Activated CD4-positive, CD25-positive, alpha-beta regulatory T cell (primary cell): ENCODE measurements around the gene DDB1.

Experiments
- DNase-seq, 4 experiments: peaks; one replicate each; lab custom pipeline; 2025; lab: John Stamatoyannopoulos, UW

The DDB1 gene

DNA sequence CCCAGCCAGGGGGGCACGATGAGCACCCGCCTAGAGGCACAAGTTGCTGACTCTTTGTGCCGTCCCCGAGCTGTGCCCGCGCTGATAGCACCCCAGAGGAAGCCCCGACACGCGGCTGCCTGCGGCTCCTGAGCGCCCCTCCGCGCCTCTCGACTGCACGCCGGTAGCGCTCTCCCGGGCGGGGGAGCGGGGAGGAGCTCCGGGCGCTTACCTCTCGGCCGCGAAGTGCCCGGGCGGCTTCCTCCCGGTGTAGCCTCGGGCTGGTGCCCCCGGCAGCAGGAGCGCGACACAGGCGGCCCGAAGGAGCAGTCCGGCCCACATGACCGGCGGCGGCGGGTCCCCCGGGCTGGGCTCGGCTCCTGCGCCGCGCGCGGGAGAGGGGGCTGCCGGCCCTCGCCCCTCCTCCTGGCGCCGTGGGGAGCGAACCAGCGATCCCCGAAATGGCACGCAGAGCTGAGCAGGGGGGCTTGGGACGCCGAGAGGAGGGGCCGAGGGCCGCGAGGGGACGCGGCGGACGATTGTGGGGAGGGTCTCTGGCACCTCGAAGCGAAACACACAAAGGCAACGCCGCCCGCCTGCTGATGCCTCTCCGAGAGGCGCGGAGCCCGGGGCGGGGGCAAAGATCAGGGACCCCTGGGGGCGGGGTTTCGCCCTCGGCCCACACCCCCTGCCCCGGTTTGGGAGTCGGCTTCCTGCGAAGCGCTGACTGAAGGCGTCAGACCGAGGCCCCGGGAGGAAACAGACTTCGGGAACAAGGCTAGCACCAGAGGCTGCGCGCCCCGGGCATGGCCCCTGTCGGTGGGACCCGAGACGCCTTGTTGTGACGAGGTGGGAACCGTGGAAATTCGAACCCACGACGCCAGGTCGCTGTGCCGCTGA, 37.9 kb downstream of the DDB1 start, which contains the start of gene VWCE:
Gene VWCE, minus strand, starts transcription at position 600 of the 879 bp plus-strand sequence. Its CDS starts 279 bp downstream, at position 321.
- peak; percentile 35 to 47 (median 39) for DNase-seq

DNA sequence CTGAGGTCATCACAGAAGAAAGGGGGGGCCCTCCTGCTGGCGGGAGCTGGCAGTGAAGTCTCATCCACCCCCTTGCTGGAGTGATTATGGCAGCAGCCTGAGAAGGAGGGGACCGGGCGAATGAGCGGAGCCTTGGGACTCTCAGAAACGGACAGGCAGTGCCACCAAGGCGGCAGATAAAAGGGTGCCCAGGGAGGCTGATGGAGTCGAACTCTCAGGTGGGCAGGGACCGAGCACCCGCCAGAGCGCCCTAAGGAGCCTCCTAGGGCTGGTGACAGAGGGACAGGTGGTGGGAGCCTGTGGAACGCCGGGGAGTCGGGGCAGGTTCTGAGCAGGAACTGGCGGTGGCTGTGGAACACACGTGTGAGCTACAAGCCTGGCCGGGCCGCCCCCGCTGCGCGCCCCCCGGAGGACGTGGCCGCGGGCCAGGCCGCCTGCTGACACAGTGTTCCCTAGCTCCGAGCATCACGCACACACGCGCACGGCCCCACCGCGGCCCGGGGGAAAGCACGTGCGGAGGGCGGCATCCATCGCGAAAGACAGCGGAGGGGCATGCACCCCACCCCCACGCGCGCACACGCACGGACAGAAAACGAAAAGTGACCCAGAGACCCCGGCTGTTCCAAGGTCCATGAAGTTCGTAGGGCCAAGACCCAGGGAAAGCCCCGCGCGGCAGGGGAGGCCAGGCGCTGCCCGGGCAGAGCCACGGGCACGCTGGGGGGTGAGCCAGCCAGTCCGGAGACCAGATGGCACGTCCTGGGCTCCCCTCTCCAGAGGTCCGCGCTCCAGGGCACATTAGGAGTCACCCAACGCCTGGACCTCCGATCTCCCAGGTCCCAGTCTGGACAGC, 38.8 kb downstream of the DDB1 start:
- peak in 2 of 4 experiments; percentile 18 to 41 for DNase-seq

DNA sequence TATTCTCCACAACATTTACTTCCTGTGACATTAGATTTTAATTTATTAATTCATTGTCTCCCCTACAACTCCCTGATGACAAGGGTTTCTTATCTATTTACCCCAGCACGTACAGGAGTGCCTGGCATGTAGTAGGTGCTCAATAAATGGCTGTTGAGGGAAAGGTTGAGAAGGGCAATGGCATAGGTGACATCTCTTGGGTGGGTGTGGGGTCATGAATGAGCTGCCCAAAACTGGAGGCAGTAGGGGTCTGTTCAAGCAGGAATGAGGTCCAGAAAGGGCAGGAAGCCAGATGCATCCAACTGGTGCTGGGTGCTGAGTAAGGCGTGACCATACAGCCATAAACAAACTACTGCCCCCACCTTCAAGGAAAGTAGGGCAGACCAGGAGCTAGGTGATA, 40.5 kb downstream of the DDB1 start:
- no peak for DNase-seq

DNA sequence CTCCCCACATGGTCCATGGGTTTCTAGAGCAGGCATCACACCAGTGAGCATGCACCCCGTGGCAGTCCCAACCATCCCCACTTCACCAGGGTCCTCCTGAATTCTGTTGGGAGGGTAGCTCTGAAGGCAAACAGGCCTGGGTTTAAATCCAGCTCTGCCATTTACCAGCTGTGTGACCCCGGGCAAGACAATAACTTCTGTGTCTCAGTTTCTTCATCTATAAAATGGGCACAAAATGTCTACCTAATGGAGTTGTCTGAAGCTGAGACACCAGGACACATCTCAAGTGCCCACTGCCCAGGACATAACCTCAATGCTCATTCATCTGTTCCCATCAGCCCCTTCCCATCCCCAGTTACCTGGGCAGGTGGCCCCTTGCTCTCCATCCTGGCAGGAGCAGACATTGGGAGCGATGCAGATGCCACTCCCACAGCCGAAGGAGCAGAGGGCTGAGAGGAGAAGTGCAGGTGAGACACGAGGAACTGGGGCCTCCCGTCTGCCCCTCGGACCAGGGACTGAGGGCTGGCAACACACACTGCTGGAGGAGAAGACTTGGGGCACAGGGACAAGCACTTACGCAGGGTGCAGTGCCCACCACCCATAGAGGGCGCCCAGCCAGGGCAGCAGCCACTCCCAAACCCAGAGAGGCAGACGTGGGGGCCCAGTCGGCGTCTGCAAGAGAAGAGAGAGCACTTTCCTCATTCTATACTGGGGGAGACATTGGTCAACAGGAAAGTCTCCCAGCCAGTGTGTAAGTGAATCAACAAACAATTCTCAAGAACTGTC, 41.8 kb downstream of the DDB1 start:
- no peak for DNase-seq

DNA sequence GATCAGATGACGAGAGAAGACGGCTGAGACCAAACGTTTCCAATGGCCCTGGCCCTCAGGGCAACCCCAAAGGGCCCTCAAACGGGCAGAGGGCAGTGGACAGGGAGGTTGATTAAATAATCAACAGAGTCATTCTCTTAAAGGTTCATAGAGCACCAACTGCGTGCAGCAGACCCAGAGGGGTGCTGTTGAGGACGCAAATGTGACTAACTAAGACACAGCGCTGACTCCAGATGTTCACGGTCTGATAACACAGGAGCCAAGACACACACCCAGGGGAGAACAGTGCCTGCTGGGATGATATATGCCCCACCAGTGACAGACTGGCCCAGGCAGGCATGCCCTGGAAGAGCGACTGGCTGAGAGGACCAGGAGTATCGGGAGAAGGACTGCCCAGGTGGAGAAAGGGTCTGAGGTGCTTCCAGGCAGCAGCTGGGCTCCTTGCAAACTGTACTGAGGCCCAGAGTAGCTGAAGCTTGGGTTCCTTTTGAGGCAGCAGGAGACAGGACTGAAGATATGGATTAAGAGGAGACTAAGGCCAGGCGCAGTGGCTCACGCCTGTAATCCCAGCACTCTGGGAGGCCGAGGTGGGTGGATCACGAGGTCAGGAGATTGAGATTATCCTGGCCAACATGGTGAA, 45.4 kb downstream of the DDB1 start:
- no peak for DNase-seq

DNA sequence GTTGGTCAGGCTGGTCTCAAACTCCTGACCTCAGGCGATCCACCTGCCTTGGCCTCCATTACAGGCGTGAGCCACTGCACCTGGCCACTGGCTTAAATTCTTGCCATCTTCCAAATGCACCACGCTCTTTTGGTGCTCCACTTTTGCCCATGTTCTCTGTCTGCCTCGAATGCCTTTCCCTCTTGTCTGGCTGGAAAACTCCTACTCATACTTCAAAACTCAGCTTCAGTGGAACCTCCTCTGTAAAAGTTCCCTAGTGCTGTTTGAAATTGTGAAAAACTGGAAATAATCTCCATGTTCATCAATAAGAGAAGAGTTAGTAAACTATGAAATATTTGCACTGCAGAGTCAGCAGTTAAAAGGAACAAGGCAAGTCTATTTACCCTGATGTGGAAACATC, 49.3 kb downstream of the DDB1 start:
- DNase-seq = no peak

DNA sequence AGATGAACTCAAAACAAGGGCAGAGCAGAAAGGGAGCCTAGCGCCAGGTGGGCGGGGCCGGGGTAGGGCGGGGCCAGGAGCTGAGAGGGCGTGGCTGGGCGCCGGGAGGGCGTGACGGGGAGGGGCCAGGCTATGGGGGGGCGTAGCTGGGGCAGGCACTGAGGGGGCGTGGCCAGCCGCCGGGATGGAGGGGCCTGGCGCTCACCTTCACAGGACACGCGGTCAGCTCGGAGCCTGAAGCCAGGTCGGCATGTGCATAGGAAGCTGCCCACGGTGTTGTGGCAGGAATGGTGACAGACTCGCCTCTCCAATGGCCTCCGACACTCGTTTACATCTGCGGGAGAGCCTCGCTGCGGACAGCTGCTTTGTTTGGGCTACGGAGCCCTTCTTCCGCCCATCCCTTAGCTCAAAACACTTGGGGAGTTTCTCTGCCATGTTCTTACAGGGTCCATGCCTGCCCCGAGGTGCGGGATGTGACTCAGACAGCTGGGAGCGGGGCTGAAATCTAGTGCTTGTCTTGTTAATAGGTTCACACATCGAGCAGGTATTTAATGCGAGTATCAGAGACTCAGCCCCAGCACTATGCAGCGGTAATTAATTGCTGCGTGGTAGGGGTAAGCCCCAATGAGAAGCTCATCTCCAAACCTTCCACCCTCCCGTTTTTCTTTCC, 51.2 kb downstream of the DDB1 start:
- no peak for DNase-seq

DNA sequence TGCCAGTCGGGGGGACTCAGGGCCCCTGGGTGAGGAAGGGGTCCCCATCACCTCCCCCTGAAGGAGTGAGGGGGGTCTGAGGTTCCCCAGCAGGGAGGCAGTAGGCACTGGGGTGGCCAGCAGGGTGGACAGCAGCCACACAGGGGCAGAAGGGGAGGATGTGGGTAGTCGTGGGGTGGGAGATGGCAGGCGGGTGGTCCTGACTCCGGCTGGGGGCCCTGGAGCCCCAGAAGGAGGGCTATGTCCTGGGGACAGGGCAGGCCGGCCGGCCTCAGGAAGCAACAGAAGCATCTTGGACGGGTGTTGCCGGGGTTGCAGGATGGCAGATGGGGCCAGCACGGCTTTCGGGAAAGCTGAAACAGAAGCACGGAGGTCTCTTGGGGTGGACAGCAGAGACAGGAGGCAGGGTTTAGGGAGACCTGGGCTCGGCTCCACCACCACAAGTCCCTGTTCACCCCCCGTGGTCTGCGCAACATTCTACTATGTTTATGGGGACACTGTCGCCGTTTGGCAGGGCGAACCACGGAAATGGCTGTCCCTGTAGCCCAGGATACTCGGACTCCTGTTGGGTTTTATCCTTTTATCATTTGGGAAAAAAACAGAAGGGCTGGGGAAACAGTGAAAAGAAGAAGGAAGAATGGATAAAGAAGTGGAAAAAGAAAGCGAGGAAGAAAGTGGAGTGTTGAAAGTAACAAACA, 51.9 kb downstream of the DDB1 start:
- no peak for DNase-seq

DNA sequence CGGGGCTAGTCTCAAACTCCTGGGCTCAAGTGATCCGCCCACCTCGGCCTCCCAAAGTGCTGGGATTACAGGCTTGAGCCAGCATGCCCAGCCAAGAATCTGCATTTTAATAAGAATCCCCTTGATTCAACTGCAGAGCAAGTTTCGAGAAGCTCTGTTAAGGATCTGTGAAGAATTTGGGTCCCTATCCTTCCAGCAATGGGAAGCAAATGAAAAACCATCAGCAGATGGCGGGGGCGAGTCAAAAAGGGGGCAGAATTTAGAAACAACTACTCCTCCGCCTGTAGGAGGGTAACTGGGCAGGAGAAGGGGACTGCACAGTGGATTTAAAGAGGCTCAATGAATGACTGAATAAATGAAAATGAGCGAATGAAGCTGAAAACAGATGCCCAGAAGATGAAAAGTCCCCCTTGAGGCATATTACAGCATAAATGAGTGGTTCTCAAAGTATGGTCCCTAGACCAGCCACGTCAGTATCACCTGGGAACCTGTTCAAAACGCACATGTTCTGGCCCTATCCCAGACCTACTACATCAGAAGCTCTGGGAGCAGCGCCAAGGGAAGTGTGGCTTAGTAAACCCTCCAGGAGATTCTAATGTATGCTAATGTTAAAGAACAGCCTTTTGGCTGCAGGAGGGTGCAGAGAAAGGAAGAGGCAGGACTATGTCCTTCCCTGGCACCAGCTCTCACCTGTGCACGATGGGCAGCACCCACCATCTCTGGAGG, 52.8 kb downstream of the DDB1 start:
- no peak for DNase-seq

DNA sequence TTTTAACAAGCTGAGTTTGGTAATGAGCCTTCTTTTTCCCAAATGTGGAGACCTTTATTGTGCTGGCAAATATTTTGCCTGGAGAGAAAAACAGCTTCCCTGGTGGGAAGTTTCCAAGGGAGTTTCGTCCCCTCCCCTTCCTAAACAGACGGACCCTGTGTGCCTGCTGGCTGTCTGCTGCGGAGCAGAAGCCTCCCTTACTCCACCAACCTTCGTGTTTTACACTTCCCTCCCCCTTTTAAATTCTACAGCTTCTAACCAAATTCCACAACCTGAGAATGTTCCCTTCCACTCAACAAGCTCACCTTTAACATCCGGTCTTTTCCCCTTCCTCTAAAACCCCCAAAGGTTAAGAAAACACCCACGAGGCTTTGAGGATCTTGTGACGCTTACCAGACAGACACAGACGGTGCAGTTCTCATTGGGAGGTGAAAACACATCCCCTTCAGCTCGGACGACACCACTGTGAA, 54.9 kb downstream of the DDB1 start:
- no peak for DNase-seq

DNA sequence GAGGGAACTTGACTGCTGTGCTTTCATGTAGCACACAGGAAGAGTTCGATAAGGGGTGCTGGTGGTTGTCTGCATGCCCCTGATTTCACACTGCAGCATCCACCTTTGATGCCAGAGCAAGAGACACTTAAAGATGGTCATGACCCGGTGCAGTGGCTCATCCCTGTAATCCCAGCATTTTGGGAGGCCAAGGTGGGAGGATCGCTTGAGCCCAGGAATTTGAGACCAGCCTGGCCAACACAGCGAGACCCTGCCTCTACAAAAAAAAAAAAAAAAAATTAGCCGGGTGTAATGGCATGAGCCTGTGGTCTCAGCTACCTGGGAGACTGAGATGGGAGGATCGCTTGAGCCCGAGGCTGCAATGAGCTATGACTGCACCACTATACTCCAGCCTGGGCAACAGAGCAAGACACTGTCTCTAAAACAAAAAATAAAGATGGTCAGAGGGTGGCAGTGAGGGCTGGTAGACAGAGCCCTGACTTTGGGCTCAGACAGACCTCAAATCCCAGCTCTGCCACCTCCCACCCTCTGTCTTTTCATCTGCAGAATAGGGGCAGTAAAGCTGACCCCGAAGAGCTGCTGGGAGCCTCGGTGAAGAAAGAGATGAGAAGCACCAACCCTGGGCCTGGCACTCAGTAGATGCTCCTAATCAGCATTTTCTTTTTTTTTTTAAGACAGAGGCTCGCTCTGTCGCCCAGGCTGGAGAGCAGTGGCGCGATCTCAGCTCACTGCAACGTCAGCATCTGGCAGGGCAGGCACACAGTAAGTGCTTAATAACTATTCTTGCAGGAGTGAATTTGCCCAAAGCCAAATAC, 55.5 kb downstream of the DDB1 start:
- no peak for DNase-seq

DNA sequence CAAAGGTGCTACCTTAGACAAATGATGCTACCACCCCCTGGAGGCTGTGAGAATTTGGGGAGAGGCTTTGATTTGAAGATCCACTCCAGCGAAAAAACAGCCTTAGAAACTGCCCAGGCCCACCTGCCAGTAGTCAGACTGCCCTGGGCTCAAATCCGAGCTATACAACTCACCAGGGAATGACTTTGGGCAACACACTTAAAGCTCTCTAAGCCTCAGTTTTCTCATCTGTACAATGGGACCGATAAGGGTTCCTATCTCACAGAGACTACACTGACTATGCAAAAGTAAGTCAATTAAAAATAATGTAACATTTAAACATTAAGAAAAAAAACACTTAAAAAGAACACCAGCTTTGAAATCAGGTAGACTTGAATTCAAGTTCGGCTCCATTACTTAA, 57.7 kb downstream of the DDB1 start:
- no peak for DNase-seq

DNA sequence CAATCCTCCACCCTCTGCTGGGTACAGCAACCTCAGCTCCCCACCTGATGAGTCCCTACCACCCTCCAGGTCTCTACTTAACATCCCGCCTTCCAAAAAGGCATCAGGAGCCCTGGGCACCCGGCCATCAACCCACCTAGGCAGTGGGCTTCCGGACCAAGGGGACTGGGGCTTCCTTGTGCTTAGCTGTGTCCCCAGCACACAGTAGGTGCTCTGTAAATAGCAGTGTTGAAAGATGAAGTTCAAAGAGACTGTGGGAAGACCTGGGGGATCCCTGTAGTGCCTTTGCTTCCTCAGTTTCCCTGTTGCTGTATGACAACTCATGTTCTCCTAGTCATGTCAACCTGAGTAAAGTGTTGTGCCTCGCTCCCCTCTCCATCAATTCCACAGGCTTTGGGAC, 58.8 kb downstream of the DDB1 start:
- no peak for DNase-seq

DNA sequence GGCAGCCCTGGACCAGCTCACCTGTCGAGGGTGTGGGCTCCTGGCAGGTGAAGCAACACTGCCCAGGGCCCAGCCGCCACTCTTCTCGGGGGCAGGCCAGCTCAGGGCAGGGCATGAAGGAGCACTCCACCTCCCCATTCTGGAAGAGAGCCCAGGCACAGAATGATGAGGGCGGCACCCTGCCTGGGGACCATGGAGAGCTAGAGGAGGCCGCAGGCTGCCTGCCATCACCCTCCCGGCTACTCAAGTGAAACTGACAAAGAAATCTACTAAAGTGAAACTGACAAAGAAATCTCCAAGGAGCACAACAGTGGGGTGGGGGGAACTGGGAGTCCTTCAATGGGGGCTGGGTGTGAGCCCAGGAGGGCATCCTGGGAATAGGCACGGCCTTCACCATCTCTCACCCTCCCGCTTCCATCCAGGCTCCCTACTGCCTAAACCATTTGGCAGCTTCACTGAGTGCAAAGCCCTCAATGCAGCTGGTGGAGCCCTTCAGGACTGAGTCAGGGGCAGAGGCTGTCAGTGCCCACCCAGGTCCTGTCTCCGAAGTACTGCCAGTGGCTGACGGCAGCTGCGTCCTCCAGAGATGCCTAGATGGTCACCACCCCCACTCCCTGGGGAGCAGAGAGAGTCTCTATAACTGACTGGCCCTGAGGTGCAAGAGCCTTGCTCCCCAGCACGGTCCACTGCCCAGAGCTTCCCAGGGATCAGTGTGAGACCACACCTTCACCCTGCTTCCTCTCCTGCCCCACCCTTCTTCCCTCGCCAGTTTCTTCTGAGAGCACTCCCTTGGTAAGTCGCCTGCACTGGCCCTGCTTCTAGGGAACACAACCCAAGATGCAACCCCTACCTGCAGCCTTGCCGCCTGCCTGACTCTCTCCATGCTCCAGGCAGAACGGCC, 59.5 kb downstream of the DDB1 start:
- DNase-seq = no peak

DNA sequence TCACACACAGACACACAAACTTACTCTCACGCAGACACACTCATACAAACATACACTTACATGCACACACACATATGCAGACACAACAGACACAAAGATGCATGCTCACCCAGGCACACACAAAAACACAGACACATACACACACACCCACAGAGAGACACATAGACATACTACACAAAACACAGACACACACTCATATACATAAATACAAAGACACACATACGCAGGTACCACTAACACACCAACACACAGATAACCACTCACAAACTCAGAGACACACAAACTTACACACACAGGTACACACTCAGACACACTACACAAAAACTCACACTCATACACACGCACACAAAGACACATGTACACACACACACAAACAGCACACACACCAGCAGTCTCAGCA, 60.2 kb downstream of the DDB1 start:
- no peak for DNase-seq

DNA sequence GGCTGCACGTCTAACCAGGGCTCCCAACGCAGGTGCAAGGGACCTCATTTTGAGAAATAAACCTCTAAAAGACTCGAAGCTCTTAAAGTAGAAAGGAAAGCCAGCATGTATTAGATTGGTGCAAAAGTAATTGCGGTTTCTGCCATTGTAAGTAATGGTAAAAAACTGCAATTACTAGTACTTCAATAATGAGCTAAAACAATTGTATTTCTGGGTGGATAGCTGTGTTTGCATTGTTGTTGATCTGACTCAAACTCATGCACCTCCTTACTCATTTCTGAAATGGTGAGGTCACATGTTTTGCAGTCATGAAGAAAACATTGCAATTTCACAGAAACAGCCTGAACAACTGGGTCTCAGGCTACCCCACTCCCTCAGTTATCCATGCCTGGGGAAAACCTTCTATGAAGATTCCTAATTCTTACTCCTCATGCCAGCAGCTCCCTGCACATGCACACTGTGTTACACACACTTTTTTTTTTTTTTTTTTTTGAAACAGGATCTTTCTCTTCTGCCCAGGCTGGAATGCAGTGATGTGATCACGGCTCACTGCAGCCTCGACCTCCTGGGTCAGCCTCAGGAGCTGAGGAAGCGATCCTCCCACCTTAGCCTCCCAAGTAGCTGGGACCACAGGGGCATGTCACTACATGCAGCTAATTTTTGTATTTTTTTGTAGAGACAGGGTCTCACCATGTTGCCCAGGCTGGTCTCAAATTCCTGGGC, 62.4 kb downstream of the DDB1 start:
- no peak for DNase-seq
